Neural progenitor cell (in vitro differentiated cells): ENCODE results near the gene PTPRN2. TPM values are rescaled to one million over a fixed set of nuclear protein-coding genes. Genes with fewer than 3 reads are reported as not detected.
"Not testable (repeated sequence)": the region's sequence is repeated elsewhere in the genome, so short reads cannot be mapped to it uniquely, and the experiment has no call there.

Experiments used
- DNase-seq: peaks from one replicate; pipeline ENCODE4 v3.0.0-alpha.2; 2016; ENCODE audit warnings: low spot score
- H2AFZ ChIP-seq: fragments of 200-600 bp; sonication (generic); replicated peaks from 2 replicates; pipeline ENCODE4 v1.6.1; 2016; ENCODE audit warnings: antibody characterized with exemption
- H3F3A ChIP-seq: fragments of 200-600 bp; sonication (generic); 2 replicates; pipeline ENCODE4 v1.6.1; 2016; ENCODE audit warnings: antibody characterized with exemption, low read depth
- H3K27ac ChIP-seq: fragments of 200-600 bp; sonication (generic); 2 replicates; pipeline ENCODE4 v1.5.1; 2016; ENCODE audit warnings: mild to moderate bottlenecking
- H3K27me3 ChIP-seq: fragments of 200-600 bp; sonication (generic); 2 replicates; pipeline ENCODE4 v1.6.1; 2016; ENCODE audit warnings: mild to moderate bottlenecking, moderate library complexity
- H3K36me3 ChIP-seq: fragments of 200-600 bp; sonication (generic); 2 replicates; pipeline ENCODE4 v1.5.1; 2016
- H3K4me1 ChIP-seq: fragments of 200-600 bp; sonication (generic); 2 replicates; pipeline ENCODE4 v1.6.1; 2016; ENCODE audit warnings: mixed run types
- H3K4me2 ChIP-seq: fragments of 200-600 bp; sonication (generic); 2 replicates; pipeline ENCODE4 v1.6.1; 2016
- H3K4me3 ChIP-seq: fragments of 200-600 bp; sonication (generic); 2 replicates; pipeline ENCODE4 v1.5.1; 2016
- H3K79me2 ChIP-seq: fragments of 200-600 bp; sonication (generic); 2 replicates; pipeline ENCODE4 v1.6.1; 2016; ENCODE audit warnings: low read depth
- H3K9ac ChIP-seq: fragments of 200-600 bp; sonication (generic); 2 replicates; pipeline ENCODE4 v1.6.1; 2016
- H3K9me3 ChIP-seq: fragments of 200-600 bp; sonication (generic); 2 replicates; pipeline ENCODE4 v1.5.1; 2016; ENCODE audit warnings: low read depth
- H4K20me1 ChIP-seq: fragments of 200-600 bp; sonication (generic); 2 replicates; pipeline ENCODE4 v1.6.1; 2016; ENCODE audit warnings: low read depth
- H3K27ac Mint-ChIP-seq: 3 replicates; pipeline ENCODE4 v1.8.0; 2021; ENCODE audit warnings: mixed read lengths
- H3K27me3 Mint-ChIP-seq: 2 replicates; pipeline ENCODE4 v1.8.0; 2022; ENCODE audit warnings: low read depth, mild to moderate bottlenecking, inconsistent platforms, moderate library complexity, mixed read lengths; ENCODE audit not compliant: insufficient read depth
- H3K36me3 Mint-ChIP-seq: 3 replicates; pipeline ENCODE4 v1.8.0; 2021; ENCODE audit warnings: mixed read lengths
- H3K4me1 Mint-ChIP-seq: 3 replicates; pipeline ENCODE4 v1.8.0; 2021; ENCODE audit warnings: mixed read lengths
- H3K4me3 Mint-ChIP-seq: 3 replicates; pipeline ENCODE4 v1.8.0; 2021; ENCODE audit warnings: mild to moderate bottlenecking, moderate library complexity, mixed read lengths
- H3K9me3 Mint-ChIP-seq: 3 replicates; pipeline ENCODE4 v1.8.0; 2020; ENCODE audit warnings: mixed read lengths
- CTCF ChIP-seq: fragments of 200-600 bp; sonication (generic); IDR thresholded peaks from 2 replicates; pipeline ENCODE4 v1.5.1; 2017; ENCODE audit warnings: antibody characterized with exemption, mild to moderate bottlenecking
- EZH2 ChIP-seq: fragments of 200-600 bp; sonication (generic); IDR thresholded peaks from 2 replicates; pipeline ENCODE4 v1.6.1; 2017; ENCODE audit warnings: antibody characterized with exemption, mild to moderate bottlenecking, moderate library complexity
- EZH2phosphoT487 ChIP-seq: fragments of 200-600 bp; sonication (generic); IDR thresholded peaks from 2 replicates; pipeline ENCODE4 v1.6.1; 2017; ENCODE audit warnings: antibody characterized with exemption
- total RNA-seq: library from RNA; depleted of rRNA; stranded (reverse); fragments of >200 nt; gene quantifications from 2 replicates; pipeline ENCODE4 v1.2.3, GENCODE V29; 2015; ENCODE audit warnings: low replicate concordance

PTPRN2 gene
- total RNA-seq, 1 donor from 2014 or later: 3.0 TPM

GRCh38 chr7:157594306-157594705, 993.3 kb downstream of the PTPRN2 start:
- H3K9ac ChIP-seq: no peak overlapping the region
- no peaks in the 10 kb centered on the region for H3K4me1 ChIP-seq
- H3K27ac ChIP-seq: no peak overlapping the region
- H3K36me3 ChIP-seq: no peaks in the 10 kb centered on the region
- peaks cover 6% of the 10 kb centered on the region for H3K27me3 Mint-ChIP-seq
- peaks cover 100% of the 10 kb centered on the region for H3K27me3 ChIP-seq
- no peak overlapping the region for H3K27ac Mint-ChIP-seq
- TF ChIP-seq EZH2: no peak
- no peak for TF ChIP-seq CTCF
- no peak for TF ChIP-seq EZH2phosphoT487
- H4K20me1 ChIP-seq: no peaks in the 10 kb centered on the region
- H3K4me2 ChIP-seq: no peak overlapping the region
- H2AFZ ChIP-seq: no peak overlapping the region
- no peak for DNase-seq
- H3K4me3 Mint-ChIP-seq: no peak overlapping the region
- peaks cover 14% of the 10 kb centered on the region for H3K4me1 Mint-ChIP-seq
- no peaks in the 10 kb centered on the region for H3K9me3 Mint-ChIP-seq
- H3K36me3 Mint-ChIP-seq: peaks cover 72% of the 10 kb centered on the region
- H3K9me3 ChIP-seq: no peaks in the 10 kb centered on the region
- no peaks in the 10 kb centered on the region for H3F3A ChIP-seq
- H3K4me3 ChIP-seq: no peak overlapping the region
- H3K79me2 ChIP-seq: no peaks in the 10 kb centered on the region

GRCh38 chr7:157593541-157593940, 994.1 kb downstream of the PTPRN2 start:
- no peak overlapping the region for H3K9ac ChIP-seq
- no peak overlapping the region for H3K4me3 ChIP-seq
- H3K27me3 ChIP-seq: peaks cover 100% of the 10 kb centered on the region
- Mint-ChIP-seq H3K9me3 (no peaks in the 10 kb centered on the region), H3K4me1 (peaks cover 14% of the 10 kb centered on the region), H3K27ac (no peak overlapping the region), H3K36me3 (peaks cover 75% of the 10 kb centered on the region), H3K4me3 (no peak overlapping the region), H3K27me3 (peaks cover 6% of the 10 kb centered on the region)
- no peaks in the 10 kb centered on the region for H3K9me3 ChIP-seq
- no peak overlapping the region for H3K27ac ChIP-seq
- H3K36me3 ChIP-seq: no peaks in the 10 kb centered on the region
- H2AFZ ChIP-seq: no peak overlapping the region
- TF ChIP-seq CTCF (no peak), EZH2phosphoT487 (no peak), EZH2 (no peak)
- H3K4me1 ChIP-seq: no peaks in the 10 kb centered on the region
- H3K79me2 ChIP-seq: no peaks in the 10 kb centered on the region
- no peaks in the 10 kb centered on the region for H3F3A ChIP-seq
- no peak for DNase-seq
- no peak overlapping the region for H3K4me2 ChIP-seq
- no peaks in the 10 kb centered on the region for H4K20me1 ChIP-seq

- not testable (repeated sequence) for H3K4me1 Mint-ChIP-seq, H3K79me2 ChIP-seq, DNase-seq, H3K9me3 ChIP-seq, H4K20me1 ChIP-seq, H2AFZ ChIP-seq, H3K4me3 ChIP-seq, H3K27me3 Mint-ChIP-seq, H3K9me3 Mint-ChIP-seq, H3K27ac Mint-ChIP-seq, H3K4me1 ChIP-seq, H3K4me2 ChIP-seq, H3K27ac ChIP-seq, H3K9ac ChIP-seq, H3K36me3 ChIP-seq, H3F3A ChIP-seq, H3K4me3 Mint-ChIP-seq
- peaks cover 73% of the 10 kb centered on the region for H3K36me3 Mint-ChIP-seq
- H3K27me3 ChIP-seq: peaks cover 100% of the 10 kb centered on the region
Measured at GRCh38 chr7:157592636-157593320, 994.8 kb downstream of the PTPRN2 start.

- Mint-ChIP-seq H3K4me1 (peaks cover 19% of the 10 kb centered on the region), H3K27me3 (peaks cover 8% of the 10 kb centered on the region), H3K27ac (peak overlapping the region; percentile 74), H3K9me3 (no peaks in the 10 kb centered on the region), H3K4me3 (no peak overlapping the region), H3K36me3 (peaks cover 62% of the 10 kb centered on the region)
- Histone ChIP-seq H3K9ac (no peak overlapping the region), H3K4me3 (no peak overlapping the region), H3K27ac (no peak overlapping the region), H3K27me3 (peaks cover 100% of the 10 kb centered on the region), H3K9me3 (no peaks in the 10 kb centered on the region), H3K79me2 (no peaks in the 10 kb centered on the region), H3K4me1 (peaks cover 5% of the 10 kb centered on the region), H3K36me3 (no peaks in the 10 kb centered on the region), H4K20me1 (no peaks in the 10 kb centered on the region), H3K4me2 (no peak overlapping the region), H3F3A (no peaks in the 10 kb centered on the region), H2AFZ (no peak overlapping the region)
- TF ChIP-seq EZH2phosphoT487: no peak
- DNase-seq: no peak
Measured at GRCh38 chr7:157590526-157590925, 997.1 kb downstream of the PTPRN2 start.
